Body of pancreas (tissue), 4 donors: ENCODE measurements around the gene TNFRSF11A.

ENCODE experiments used
- POLR2A ChIP-seq, 3 donors: fragments of 450-650 bp; IDR thresholded peaks; one replicate each; pipeline ENCODE4 v1.6.1; 2016; ENCODE audit warnings: antibody characterized with exemption in 3 of 3, mild to moderate bottlenecking in 2 of 3
- TF ChIP-seq, protein P1 (sequence below), 7 experiments: fragments of 450-650 bp in 4 of 7; fragments of 200-600 bp in 3 of 7; sonication (generic) in 3 of 7; IDR thresholded peaks; one replicate each; pipeline ENCODE4 v1.5.1; 2016 to 2019; ENCODE audit warnings: antibody characterized with exemption in 7 of 7

DNA sequence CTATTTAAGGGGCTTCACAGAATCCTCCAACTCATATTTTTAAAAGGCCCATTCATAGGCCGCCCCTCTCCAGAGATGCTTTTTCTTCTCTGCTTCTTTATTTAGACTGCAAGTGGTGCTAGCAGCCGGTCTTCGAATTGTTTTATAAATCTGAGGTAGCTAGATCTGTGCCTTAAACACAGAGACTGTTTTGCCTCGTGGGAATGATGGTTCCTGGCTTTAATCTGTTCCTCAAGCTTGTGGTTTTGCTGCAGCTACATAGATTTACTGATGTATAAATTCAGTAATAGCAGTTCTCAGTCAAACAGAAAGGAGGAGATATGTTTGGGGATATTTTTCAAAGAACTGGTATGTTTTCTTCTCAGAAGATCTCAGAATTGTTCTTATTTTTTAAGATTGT is 45.3 kb downstream of the TNFRSF11A start:
- TF ChIP-seq POLR2A (IDR thresholded peaks at IDR 0.05): no peak
- TF ChIP-seq, protein P1, sequence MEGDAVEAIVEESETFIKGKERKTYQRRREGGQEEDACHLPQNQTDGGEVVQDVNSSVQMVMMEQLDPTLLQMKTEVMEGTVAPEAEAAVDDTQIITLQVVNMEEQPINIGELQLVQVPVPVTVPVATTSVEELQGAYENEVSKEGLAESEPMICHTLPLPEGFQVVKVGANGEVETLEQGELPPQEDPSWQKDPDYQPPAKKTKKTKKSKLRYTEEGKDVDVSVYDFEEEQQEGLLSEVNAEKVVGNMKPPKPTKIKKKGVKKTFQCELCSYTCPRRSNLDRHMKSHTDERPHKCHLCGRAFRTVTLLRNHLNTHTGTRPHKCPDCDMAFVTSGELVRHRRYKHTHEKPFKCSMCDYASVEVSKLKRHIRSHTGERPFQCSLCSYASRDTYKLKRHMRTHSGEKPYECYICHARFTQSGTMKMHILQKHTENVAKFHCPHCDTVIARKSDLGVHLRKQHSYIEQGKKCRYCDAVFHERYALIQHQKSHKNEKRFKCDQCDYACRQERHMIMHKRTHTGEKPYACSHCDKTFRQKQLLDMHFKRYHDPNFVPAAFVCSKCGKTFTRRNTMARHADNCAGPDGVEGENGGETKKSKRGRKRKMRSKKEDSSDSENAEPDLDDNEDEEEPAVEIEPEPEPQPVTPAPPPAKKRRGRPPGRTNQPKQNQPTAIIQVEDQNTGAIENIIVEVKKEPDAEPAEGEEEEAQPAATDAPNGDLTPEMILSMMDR (IDR thresholded peaks at IDR 0.05): no peak
